OCI-M2 (cell line): ENCODE results near the gene MITF.
A peak's percentile ranks its signal among the peaks of the same experiment; 100 is the strongest.

Source experiments
- DNase-seq: peaks from one replicate; lab custom pipeline; 2025; ENCODE audit not compliant: unreplicated experiment; lab: John Stamatoyannopoulos, UW

Gene MITF

GRCh38 chr3:69725994-69726571, 13.2 kb upstream of the MITF start:
- DNase-seq = no peak

GRCh38 chr3:69729147-69729919, 9.9 kb upstream of the MITF start:
- DNase-seq = no peak

GRCh38 chr3:69731080-69731479, 8.2 kb upstream of the MITF start:
- DNase-seq = no peak

- DNase-seq = no peak
Observed at GRCh38 chr3:69735893-69736292, 3.4 kb upstream of the MITF start.

GRCh38 chr3:69737392-69737791, 1.9 kb upstream of the MITF start:
- DNase-seq = no peak

GRCh38 chr3:69738315-69738714, 949 bp upstream of the MITF start:
- DNase-seq = no peak

- DNase-seq = peak; percentile 48
Observed at GRCh38 chr3:69738859-69739203, 433 bp upstream of the MITF start.

GRCh38 chr3:69740103-69741021, 1.1 kb downstream of the MITF start:
- no peak for DNase-seq

- DNase-seq = no peak
Observed at GRCh38 chr3:69741032-69741767, 1.9 kb downstream of the MITF start.

- no peak for DNase-seq
Observed at GRCh38 chr3:69742391-69742790, 3.1 kb downstream of the MITF start.

- DNase-seq = no peak
Observed at GRCh38 chr3:69743975-69744906, 5.0 kb downstream of the MITF start.

GRCh38 chr3:69745505-69745904, 6.2 kb downstream of the MITF start:
- DNase-seq = no peak

- no peak for DNase-seq
Observed at GRCh38 chr3:69746119-69746518, 6.9 kb downstream of the MITF start.

- no peak for DNase-seq
Observed at GRCh38 chr3:69747511-69748258, 8.4 kb downstream of the MITF start.

GRCh38 chr3:69748503-69748902, 9.2 kb downstream of the MITF start:
- DNase-seq = no peak

- DNase-seq = no peak
Observed at GRCh38 chr3:69749461-69749860, 10.2 kb downstream of the MITF start.

GRCh38 chr3:69750549-69750948, 11.3 kb downstream of the MITF start:
- DNase-seq = no peak

GRCh38 chr3:69751074-69751476, 11.8 kb downstream of the MITF start:
- no peak for DNase-seq

- no peak for DNase-seq
Observed at GRCh38 chr3:69752241-69752640, 13.0 kb downstream of the MITF start.
